ENCODE results near the gene VTA1. TPM values are rescaled to one million over a fixed set of nuclear protein-coding genes. Genes with fewer than 3 reads are reported as not detected.
"Not testable (repeated sequence)": the region's sequence is repeated elsewhere in the genome, so short reads cannot be mapped to it uniquely, and the experiment has no call there.

The VTA1 gene
- total RNA-seq, 1 donor from 2014 or later, result 41.9 TPM

DNA sequence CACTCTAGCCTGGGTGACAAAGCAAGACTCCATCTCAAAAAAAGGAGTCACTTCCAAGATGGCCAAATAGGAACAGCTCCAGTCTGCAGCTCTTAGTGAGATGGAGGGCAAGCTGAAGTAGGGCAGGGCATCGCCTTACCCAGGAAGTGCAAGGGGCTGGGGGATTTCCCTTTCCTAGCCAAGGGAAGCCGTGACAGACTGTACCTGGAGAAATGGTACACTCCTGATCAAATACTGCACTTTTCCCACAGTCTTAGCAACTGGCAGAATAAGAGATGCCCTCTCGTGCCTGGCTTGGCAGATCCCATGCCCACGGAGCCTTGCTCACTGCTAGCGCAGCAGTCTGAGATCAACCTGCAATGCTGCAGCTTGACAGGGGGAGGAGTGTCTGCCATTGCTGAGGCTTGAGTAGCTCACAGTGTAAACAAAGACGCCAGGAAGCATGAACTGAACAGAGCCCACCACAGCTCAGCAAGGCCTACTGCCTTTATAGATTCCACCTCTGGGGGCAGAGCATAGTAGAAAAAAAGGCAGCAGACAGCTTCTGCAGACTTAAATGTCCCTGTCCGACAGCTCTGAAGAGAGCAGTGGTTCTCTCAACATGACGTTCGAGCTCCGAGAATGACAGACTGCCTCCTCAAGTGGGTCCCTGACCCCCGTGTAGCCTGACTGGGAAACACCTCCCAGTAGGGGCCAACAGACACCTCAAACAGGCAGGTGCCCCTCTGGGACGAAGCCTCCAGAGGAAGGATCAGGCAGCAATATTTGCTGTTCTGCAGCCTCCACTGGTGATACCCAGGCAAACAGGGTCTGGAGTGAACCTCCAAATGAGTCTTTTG is 85.4 kb downstream of the VTA1 start:
- not testable (repeated sequence) for H3K9me3 Mint-ChIP-seq (ENCODE audit: unreplicated experiment); H3K27ac Mint-ChIP-seq (ENCODE audit: unreplicated experiment); DNase-seq (ENCODE audit: extremely low spot score, unreplicated experiment); H3K27me3 Mint-ChIP-seq (ENCODE audit: unreplicated experiment); H3K36me3 Mint-ChIP-seq (ENCODE audit: unreplicated experiment); H3K4me3 Mint-ChIP-seq (ENCODE audit: unreplicated experiment); H3K4me1 Mint-ChIP-seq (ENCODE audit: unreplicated experiment)
- TF ChIP-seq, protein P1, sequence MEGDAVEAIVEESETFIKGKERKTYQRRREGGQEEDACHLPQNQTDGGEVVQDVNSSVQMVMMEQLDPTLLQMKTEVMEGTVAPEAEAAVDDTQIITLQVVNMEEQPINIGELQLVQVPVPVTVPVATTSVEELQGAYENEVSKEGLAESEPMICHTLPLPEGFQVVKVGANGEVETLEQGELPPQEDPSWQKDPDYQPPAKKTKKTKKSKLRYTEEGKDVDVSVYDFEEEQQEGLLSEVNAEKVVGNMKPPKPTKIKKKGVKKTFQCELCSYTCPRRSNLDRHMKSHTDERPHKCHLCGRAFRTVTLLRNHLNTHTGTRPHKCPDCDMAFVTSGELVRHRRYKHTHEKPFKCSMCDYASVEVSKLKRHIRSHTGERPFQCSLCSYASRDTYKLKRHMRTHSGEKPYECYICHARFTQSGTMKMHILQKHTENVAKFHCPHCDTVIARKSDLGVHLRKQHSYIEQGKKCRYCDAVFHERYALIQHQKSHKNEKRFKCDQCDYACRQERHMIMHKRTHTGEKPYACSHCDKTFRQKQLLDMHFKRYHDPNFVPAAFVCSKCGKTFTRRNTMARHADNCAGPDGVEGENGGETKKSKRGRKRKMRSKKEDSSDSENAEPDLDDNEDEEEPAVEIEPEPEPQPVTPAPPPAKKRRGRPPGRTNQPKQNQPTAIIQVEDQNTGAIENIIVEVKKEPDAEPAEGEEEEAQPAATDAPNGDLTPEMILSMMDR (IDR thresholded peaks at IDR 0.05), result peak; percentile 47

DNA sequence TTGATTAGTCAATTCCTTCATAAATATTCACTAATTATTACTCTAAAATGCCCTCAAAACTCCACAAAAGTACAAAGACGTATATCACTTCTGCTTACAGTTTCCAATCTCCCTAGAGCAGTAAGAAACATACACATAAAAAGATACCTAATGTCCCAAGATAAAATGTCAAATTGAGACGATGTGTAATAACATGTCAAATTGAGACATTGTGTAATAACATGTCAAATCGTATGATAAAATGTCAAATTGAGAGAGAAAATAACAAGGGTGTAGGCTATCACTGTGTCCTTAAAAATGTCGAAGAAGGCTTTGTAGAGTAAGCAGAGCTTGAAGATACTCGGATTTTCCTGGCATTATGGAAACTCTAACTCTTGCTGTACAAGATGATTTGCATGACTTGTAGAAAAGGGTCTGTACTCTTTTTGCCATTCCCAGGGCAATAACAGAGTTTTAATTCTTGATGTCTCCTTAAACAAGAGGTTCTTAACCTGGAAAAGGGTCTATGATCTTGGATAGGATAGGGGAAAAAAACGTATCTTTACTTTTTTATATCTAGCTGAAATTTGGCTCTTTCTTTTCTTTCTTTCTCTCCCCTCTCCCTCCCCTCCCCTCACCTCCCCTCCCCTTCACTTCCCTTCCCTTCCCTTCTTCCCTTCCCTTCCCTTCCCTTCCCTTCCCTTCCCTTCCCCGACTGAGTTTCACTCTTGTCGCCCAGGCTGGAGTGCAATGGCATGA is 87.1 kb downstream of the VTA1 start:
- H3K27me3 Mint-ChIP-seq (ENCODE audit: unreplicated experiment), result no peaks in the 10 kb centered on the region
- DNase-seq (ENCODE audit: extremely low spot score, unreplicated experiment), result no peak
- no peaks in the 10 kb centered on the region for H3K9me3 Mint-ChIP-seq (ENCODE audit: unreplicated experiment)
- TF ChIP-seq, protein P1 (IDR thresholded peaks at IDR 0.05), result no peak
- peaks cover 5% of the 10 kb centered on the region for H3K4me1 Mint-ChIP-seq (ENCODE audit: unreplicated experiment)
- no peak overlapping the region for H3K4me3 Mint-ChIP-seq (ENCODE audit: unreplicated experiment)
- no peaks in the 10 kb centered on the region for H3K36me3 Mint-ChIP-seq (ENCODE audit: unreplicated experiment)
- H3K27ac Mint-ChIP-seq (ENCODE audit: unreplicated experiment), result no peak overlapping the region

DNA sequence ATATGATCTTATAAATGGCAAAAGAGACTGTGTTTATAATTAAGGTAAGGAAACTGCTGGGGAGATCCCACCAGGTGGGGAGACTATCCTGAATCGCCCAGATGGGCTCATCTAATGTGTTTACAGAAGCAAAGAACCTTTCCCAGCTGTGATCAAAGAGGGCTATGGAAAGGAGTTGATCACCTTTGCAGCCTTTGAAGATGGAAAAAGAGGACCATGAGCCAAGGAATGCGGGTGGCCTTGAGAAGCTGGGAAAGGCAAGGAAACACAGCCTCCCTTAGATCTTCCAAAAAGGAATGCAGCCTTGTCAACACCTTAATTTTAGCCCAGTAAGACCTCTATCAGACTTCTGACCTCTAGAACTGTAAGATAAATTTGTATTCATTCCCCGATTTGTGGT is 88.2 kb downstream of the VTA1 start:
- no peak overlapping the region for H3K4me3 Mint-ChIP-seq (ENCODE audit: unreplicated experiment)
- TF ChIP-seq, protein P1 (IDR thresholded peaks at IDR 0.05), result no peak
- H3K36me3 Mint-ChIP-seq (ENCODE audit: unreplicated experiment), result no peaks in the 10 kb centered on the region
- peaks cover 5% of the 10 kb centered on the region for H3K4me1 Mint-ChIP-seq (ENCODE audit: unreplicated experiment)
- H3K27ac Mint-ChIP-seq (ENCODE audit: unreplicated experiment), result no peak overlapping the region
- no peak for DNase-seq (ENCODE audit: extremely low spot score, unreplicated experiment)
- H3K27me3 Mint-ChIP-seq (ENCODE audit: unreplicated experiment), result no peaks in the 10 kb centered on the region
- H3K9me3 Mint-ChIP-seq (ENCODE audit: unreplicated experiment), result no peaks in the 10 kb centered on the region

DNA sequence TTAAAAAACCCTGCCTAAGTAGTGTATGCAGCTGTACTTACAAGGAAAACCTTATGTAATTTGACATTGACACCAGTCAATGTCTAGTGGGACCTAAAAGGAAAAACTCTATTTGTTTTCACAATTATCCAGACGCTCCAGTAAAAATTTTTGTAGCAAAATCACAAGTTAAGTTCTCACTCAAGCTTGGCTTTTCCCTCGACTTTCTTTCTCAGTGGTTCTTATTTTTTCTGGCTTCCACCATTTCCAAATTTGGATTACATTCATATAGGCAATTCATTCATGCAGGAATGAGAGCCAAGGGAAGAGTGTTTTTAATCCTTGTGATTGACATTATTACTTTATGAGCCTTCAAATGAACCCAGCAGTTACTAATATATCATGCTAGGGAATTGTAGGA is 88.7 kb downstream of the VTA1 start:
- no peak overlapping the region for H3K27ac Mint-ChIP-seq (ENCODE audit: unreplicated experiment)
- no peaks in the 10 kb centered on the region for H3K27me3 Mint-ChIP-seq (ENCODE audit: unreplicated experiment)
- no peak for DNase-seq (ENCODE audit: extremely low spot score, unreplicated experiment)

More for the DNA sequence above, 88.7 kb downstream of the VTA1 start:
- no peaks in the 10 kb centered on the region for H3K9me3 Mint-ChIP-seq (ENCODE audit: unreplicated experiment)
- TF ChIP-seq, protein P1 (IDR thresholded peaks at IDR 0.05), result no peak
- H3K4me3 Mint-ChIP-seq (ENCODE audit: unreplicated experiment), result no peak overlapping the region
- no peaks in the 10 kb centered on the region for H3K36me3 Mint-ChIP-seq (ENCODE audit: unreplicated experiment)
- peaks cover 5% of the 10 kb centered on the region for H3K4me1 Mint-ChIP-seq (ENCODE audit: unreplicated experiment)
